Heart left ventricle (tissue), 16 donors: ENCODE measurements around the gene FBXO40. TPM values are rescaled to one million over a fixed set of nuclear protein-coding genes. Genes with fewer than 3 reads are reported as not detected.

Experiments used
- ATAC-seq, 4 donors: fragments of 200-7000 bp; cut with Tn5 transposase; one replicate each; pipeline ENCODE4 v1.9.1; 2020 to 2022; ENCODE audit warnings: moderate library complexity in 4 of 4, mild to moderate bottlenecking in 3 of 4, moderate number of reproducible peaks in 1 of 4
- DNase-seq, 5 donors: peaks; one replicate each; pipeline ENCODE4 v3.0.0-alpha.2; 2020
- H3K27ac ChIP-seq, 12 donors: fragments of 200-600 bp; sonication (generic) in 4 of 12; one replicate each; pipeline versions ENCODE4 v1.5.0 to v1.8.0; 2016 to 2022; ENCODE audit warnings: mild to moderate bottlenecking in 2 of 12
- H3K27me3 ChIP-seq, 9 donors: fragments of 200-600 bp; sonication (generic) in 2 of 9; one replicate each; pipeline versions ENCODE4 v1.5.1 to v1.8.0; 2016 to 2022; ENCODE audit warnings: mild to moderate bottlenecking in 3 of 9
- H3K36me3 ChIP-seq, 9 donors: fragments of 200-600 bp; sonication (generic) in 2 of 9; one replicate each; pipeline versions ENCODE4 v1.5.0 to v1.8.0; 2018 to 2022; ENCODE audit warnings: mild to moderate bottlenecking in 2 of 9
- H3K4me1 ChIP-seq, 12 donors: fragments of 200-600 bp; sonication (generic) in 4 of 12; one replicate each; pipeline versions ENCODE4 v1.5.0 to v1.8.0; 2016 to 2022; ENCODE audit warnings: mild to moderate bottlenecking in 3 of 12
- H3K4me3 ChIP-seq, 12 donors: fragments of 200-600 bp; sonication (generic) in 4 of 12; one replicate each; pipeline versions ENCODE4 v1.5.0 to v1.8.0; 2017 to 2022; ENCODE audit warnings: mild to moderate bottlenecking in 9 of 12, moderate library complexity in 4 of 12
- H3K9me3 ChIP-seq, 12 donors: fragments of 200-600 bp; sonication (generic) in 4 of 12; one replicate each; pipeline versions ENCODE4 v1.5.0 to v1.8.0; 2016 to 2022; ENCODE audit warnings: mild to moderate bottlenecking in 1 of 12
- POLR2A ChIP-seq, 2 donors: fragments of 450-650 bp; IDR thresholded peaks; one replicate each; pipeline ENCODE4 v1.6.1; 2017; ENCODE audit warnings: antibody characterized with exemption in 2 of 2, mild to moderate bottlenecking in 2 of 2, moderate library complexity in 2 of 2
- WGBS, 4 donors: extraction: QIAGEN DNeasy Blood & Tissue Kit in 2 of 4; methylation state at CpG; one replicate each; pipeline versions ENCODE4 v1.1.5 to v1.1.7; 2013 to 2018; 5-methylcytosine and 5-hydroxymethylcytosine counted together
- intact Hi-C, 10 donors: fragments of 100-400 bp; cut with DNase I; formaldehyde crosslinking; loops; one replicate each; pipeline versions ENCODE4 v1.11.1 to v1.14.2; 2022
- polyA plus RNA-seq, 2 donors: library from polyadenylated mRNA; stranded (reverse); fragments of 200-250 nt; gene quantifications; one replicate each; pipeline ENCODE4 v1.2.3, GENCODE V29; 2013
- total RNA-seq, 9 donors: library from RNA; depleted of rRNA in 2 of 9; stranded (reverse); fragments of >200 nt in 2 of 9; fragmentation: NEBNext Ultra II Directional in 3 of 9; extraction: Animal tissue kit (Norgen Biotek cat#: 25700) in 3 of 9; gene quantifications; one replicate each; pipeline versions ENCODE4 v1.1.0 to v1.2.4, GENCODE V29; 2016 to 2023
- TF ChIP-seq, protein P1 (sequence below), 12 donors: fragments of 200-600 bp; sonication (generic) in 4 of 12; IDR thresholded peaks; one replicate each; pipeline versions ENCODE4 v1.5.0 to v1.8.0; 2018 to 2022; ENCODE audit warnings: antibody characterized with exemption in 12 of 12, mild to moderate bottlenecking in 5 of 12
- donor health status: ischemic (EF 13 %, LVEDD 7.1; RV severe dilation, severe dysfunction).
- donor health status: healthy with polysubstance abuse.
- donor health status: DM: no; HTN: yes; CAD: no.
- donor health status: DM: no; HTN: no; CAD: no.
- donor health status: ischemic (EF 25% LVEDD 6.9; RV normal size, moderate dysfunction).
- donor health status: ischemic (EF 25% LVEDD 5.7; RV mildly dilated, moderate dysfunction).
- donor health status: healthy.
- donor health status: DM: yes; HTN: yes; CAD: no.
- donor health status: ischemic (EF 35%, LVEDD 5.7; RV mildly dilated, moderate dysfunction).
- donor health status: nonischemic (EF 11% LVEDD 7.7; RV severe dilation, severe dysfunction).
- donor health status: DM: yes; HTN: yes; CAD: no.
- donor health status: PGD.
- donor health status: ischemic (EF 29% LVEDD 5.4; RV normal size, mild dysfunction).
- donor health status: nonischemic (EF 23%, LVEDD 6.1; RV moderate dilation, normal function).

Gene FBXO40
- total and polyA plus RNA-seq, 11 donors: 4.7 to 268 (median 104) TPM

- WGBS, 4 donors: 64 to 69% (median 66%) methylated on average over 9 of the region's 9 CpGs
- Histone ChIP-seq H3K27me3 (no peaks in the 10 kb centered on the region), H3K4me3 (no peak overlapping the region), H3K36me3 (peaks cover 0 to 82% (median 17%) of the 10 kb centered on the region in 9 donors), H3K27ac (peak overlapping the region in 1 of 12 donors; percentile 16), H3K9me3 (no peaks in the 10 kb centered on the region), H3K4me1 (peaks cover 0 to 3% (median 0%) of the 10 kb centered on the region in 12 donors)
- intact Hi-C loops: loop anchor here in 2 of 10 donors (10.0 kb wide), 2 partner anchors 48 to 88 kb away; partner anchors contain the start of gene FBXO40 (in 1 of the 2)
- no peak for TF ChIP-seq POLR2A (IDR thresholded peaks at IDR 0.05)
- TF ChIP-seq, protein P1, sequence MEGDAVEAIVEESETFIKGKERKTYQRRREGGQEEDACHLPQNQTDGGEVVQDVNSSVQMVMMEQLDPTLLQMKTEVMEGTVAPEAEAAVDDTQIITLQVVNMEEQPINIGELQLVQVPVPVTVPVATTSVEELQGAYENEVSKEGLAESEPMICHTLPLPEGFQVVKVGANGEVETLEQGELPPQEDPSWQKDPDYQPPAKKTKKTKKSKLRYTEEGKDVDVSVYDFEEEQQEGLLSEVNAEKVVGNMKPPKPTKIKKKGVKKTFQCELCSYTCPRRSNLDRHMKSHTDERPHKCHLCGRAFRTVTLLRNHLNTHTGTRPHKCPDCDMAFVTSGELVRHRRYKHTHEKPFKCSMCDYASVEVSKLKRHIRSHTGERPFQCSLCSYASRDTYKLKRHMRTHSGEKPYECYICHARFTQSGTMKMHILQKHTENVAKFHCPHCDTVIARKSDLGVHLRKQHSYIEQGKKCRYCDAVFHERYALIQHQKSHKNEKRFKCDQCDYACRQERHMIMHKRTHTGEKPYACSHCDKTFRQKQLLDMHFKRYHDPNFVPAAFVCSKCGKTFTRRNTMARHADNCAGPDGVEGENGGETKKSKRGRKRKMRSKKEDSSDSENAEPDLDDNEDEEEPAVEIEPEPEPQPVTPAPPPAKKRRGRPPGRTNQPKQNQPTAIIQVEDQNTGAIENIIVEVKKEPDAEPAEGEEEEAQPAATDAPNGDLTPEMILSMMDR (IDR thresholded peaks at IDR 0.05): no peak
- peak in 1 of 4 donors; percentile 41 for ATAC-seq
- no peak for DNase-seq
Observed at GRCh38 chr3:121642601-121643314, 49.6 kb downstream of the FBXO40 start.

GRCh38 chr3:121645054-121645453 is 51.9 kb downstream of the FBXO40 start:
- Histone ChIP-seq H3K27me3 (no peaks in the 10 kb centered on the region), H3K27ac (no peak overlapping the region), H3K9me3 (peaks cover 0 to 9% (median 1%) of the 10 kb centered on the region in 12 donors), H3K4me1 (peaks cover 0 to 20% (median 7%) of the 10 kb centered on the region in 12 donors), H3K4me3 (no peak overlapping the region), H3K36me3 (peaks cover 0 to 68% (median 12%) of the 10 kb centered on the region in 9 donors)
- 94 to 98% (median 95%) methylated on average over 5 of the region's 5 CpGs for WGBS, 4 donors
- TF ChIP-seq POLR2A (IDR thresholded peaks at IDR 0.05): no peak
- TF ChIP-seq, protein P1 (IDR thresholded peaks at IDR 0.05): no peak
- no peak for DNase-seq
- intact Hi-C loops: loop anchor here in 6 of 10 donors (5.0 to 10.0 kb wide), 4 partner anchors 48 to 98 kb away; partner anchors contain the start of genes POLQ (in 3 of the 6) and FBXO40 (in 1 of the 6)
- ATAC-seq: no peak

GRCh38 chr3:121648219-121648958 is 55.2 kb downstream of the FBXO40 start:
- no peaks in the 10 kb centered on the region for H3K27me3 ChIP-seq
- ATAC-seq (peak; percentile 98 to 99 (median 99)), DNase-seq (peak in 4 of 5 donors; percentile 41 to 68 (median 55))
- intact Hi-C loops: loop anchor here in 7 of 10 donors (1.0 to 10.0 kb wide), 8 partner anchors 18 to 102 kb away; partner anchors contain the start of genes POLQ (in 3 of the 7) and FBXO40 (in 1 of the 7)
- 27 to 29% (median 28%) methylated on average over 6 of the region's 6 CpGs for WGBS, 4 donors
- H3K27ac ChIP-seq: peak overlapping the region; percentile 39 to 88 (median 74)
- H3K4me1 ChIP-seq: peaks cover 0 to 20% (median 9%) of the 10 kb centered on the region in 12 donors
- TF ChIP-seq POLR2A (IDR thresholded peaks at IDR 0.05): no peak
- TF ChIP-seq, protein P1 (IDR thresholded peaks at IDR 0.05): peak in 7 of 12 donors; percentile 8 to 45 (median 24)
- peaks cover 0 to 21% (median 3%) of the 10 kb centered on the region in 12 donors for H3K9me3 ChIP-seq
- no peak overlapping the region for H3K4me3 ChIP-seq
- peaks cover 0 to 67% (median 5%) of the 10 kb centered on the region in 9 donors for H3K36me3 ChIP-seq
